K562 (cell line): ENCODE results near the gene AKAIN1. TPM values are rescaled to one million over a fixed set of nuclear protein-coding genes. Genes with fewer than 3 reads are reported as not detected.

Source experiments
- ATAC-seq: fragments of 200-7000 bp; cut with Tn5 transposase; 3 replicates; pipeline ENCODE4 v1.9.1; 2020; ENCODE audit warnings: moderate library complexity
- BruUV-seq: library from RNA; stranded (reverse); fragments of 400-500 nt; replicated peaks from 2 replicates; lab custom pipeline; 2021; lab: Mats Ljungman, UMichigan
- CTCF ChIA-PET: fragments of 300-600 bp; formaldehyde crosslinking; extraction: SDS; loops from one replicate; lab custom pipeline; 2021; ENCODE audit warnings: low intra/inter-chr PET ratio; lab: Yijun Ruan, JAX
- POLR2A ChIA-PET: fragments of 300-600, 350-650 bp; sonication (Branson Sonifier 250); formaldehyde crosslinking; extraction: SDS; loops from one replicate; lab custom pipeline; 2021; ENCODE audit warnings: antibody characterized with exemption, inconsistent platforms; lab: Yijun Ruan, JAX
- DNase-seq, 4 experiments: peaks; one replicate each; pipeline versions ENCODE4 v3.0.0 to v3.0.0-alpha.2; 2011 to 2018; ENCODE audit warnings: low spot score in 3 of 4, mixed read lengths in 3 of 4; ENCODE audit errors: extremely low read depth in 1 of 4
- FAIRE-seq: peaks from 2 replicates; lab custom pipeline; 2011; peaks lifted over from hg19 to GRCh38; lab: Jason Lieb, UNC
- H2AFZ ChIP-seq: 2 replicates; pipeline ENCODE4 v1.6.0; 2011; ENCODE audit warnings: low read depth, low read length, control low read depth, inconsistent platforms
- H3K27ac ChIP-seq: fragments of 200-600 bp; 3 replicates; pipeline ENCODE4 v1.8.0; 2011; ENCODE audit warnings: low read depth, mild to moderate bottlenecking, control low read depth, inconsistent platforms, low read length, moderate library complexity, mixed read lengths; ENCODE audit errors: extremely low read depth
- H3K27me3 ChIP-seq, 2 experiments: fragments of 300-600 bp in 1 of 2; 2 replicates in 1 of 2; 3 replicates in 1 of 2; pipeline versions ENCODE4 v1.6.0 to v1.8.0; 2011; ENCODE audit warnings: inconsistent platforms in 2 of 2, low read length in 2 of 2, mild to moderate bottlenecking in 1 of 2, mixed read lengths in 1 of 2, moderate library complexity in 1 of 2; ENCODE audit not compliant: control insufficient read depth in 2 of 2, insufficient read depth in 2 of 2
- H3K36me3 ChIP-seq: fragments of 300-600 bp; 3 replicates; pipeline ENCODE4 v1.8.0; 2011; ENCODE audit warnings: mild to moderate bottlenecking, low read length, inconsistent platforms; ENCODE audit not compliant: control insufficient read depth, insufficient read depth
- H3K4me1 ChIP-seq, 2 experiments: fragments of 200-600 bp in 1 of 2; replicated peaks in 1 of 2; 2 replicates in 1 of 2; 3 replicates in 1 of 2; pipeline versions ENCODE4 v1.5.1 to v1.8.0; 2011; ENCODE audit warnings: inconsistent platforms in 2 of 2, low read length in 2 of 2, mild to moderate bottlenecking in 1 of 2, mixed read lengths in 1 of 2, moderate library complexity in 1 of 2; ENCODE audit not compliant: control insufficient read depth in 2 of 2, insufficient read depth in 2 of 2
- H3K4me2 ChIP-seq: 2 replicates; pipeline ENCODE4 v1.6.1; 2011; ENCODE audit warnings: low read length, control low read depth, inconsistent platforms, mixed read lengths; ENCODE audit not compliant: insufficient read depth
- H3K4me3 ChIP-seq: fragments of 200-600 bp; sonication (generic), shearing (Covaris generic); 2 replicates; pipeline ENCODE4 v1.5.1; 2016; ENCODE audit warnings: control low read depth, inconsistent platforms
- H3K79me2 ChIP-seq: fragments of 200-600 bp; 3 replicates; pipeline ENCODE4 v1.8.0; 2011; ENCODE audit warnings: low read length, inconsistent platforms; ENCODE audit not compliant: control insufficient read depth, insufficient read depth
- H3K9ac ChIP-seq, 2 experiments: 2 replicates each; pipeline versions ENCODE4 v1.6.0 to v1.6.1; 2011; ENCODE audit warnings: low read depth in 2 of 2, low read length in 2 of 2, control low read depth in 1 of 2, inconsistent platforms in 1 of 2, mild to moderate bottlenecking in 1 of 2, mixed read lengths in 1 of 2; ENCODE audit not compliant: insufficient read depth in 1 of 2
- H3K9me1 ChIP-seq: one replicate; pipeline ENCODE4 v1.6.0; 2011; ENCODE audit warnings: inconsistent platforms, mild to moderate bottlenecking, low read length, moderate library complexity; ENCODE audit not compliant: control insufficient read depth, insufficient read depth
- H3K9me3 ChIP-seq: replicated peaks from 2 replicates; pipeline ENCODE4 v1.5.1; 2011; ENCODE audit warnings: low read depth, low read length, inconsistent platforms; ENCODE audit not compliant: control insufficient read depth, insufficient read depth
- H4K20me1 ChIP-seq: replicated peaks from 2 replicates; pipeline ENCODE4 v1.6.1; 2011; ENCODE audit warnings: low read length, inconsistent platforms, mixed read lengths; ENCODE audit not compliant: control insufficient read depth, insufficient read depth
- CREB1 ChIP-seq, 2 experiments: sonication (generic) in 1 of 2; formaldehyde crosslinking in 1 of 2; IDR thresholded peaks; 2 replicates each; pipeline versions ENCODE4 v1.6.1 to v1.8.0; 2012 to 2022; ENCODE audit warnings: inconsistent platforms in 1 of 2, mild to moderate bottlenecking in 1 of 2, missing genetic modification reagents in 1 of 2, moderate library complexity in 1 of 2
- EGR1 ChIP-seq: fragments of 450-650 bp; conservative IDR thresholded peaks from 2 replicates; pipeline ENCODE4 v1.6.1; 2017; ENCODE audit warnings: mild to moderate bottlenecking
- FOXJ3 ChIP-seq: sonication (generic); formaldehyde crosslinking; IDR thresholded peaks from 2 replicates; pipeline ENCODE4 v1.4.0; 2020; ENCODE audit warnings: mild to moderate bottlenecking, missing genetic modification reagents
- JUND ChIP-seq, 2 experiments: IDR thresholded peaks; 2 replicates in 1 of 2; 3 replicates in 1 of 2; pipeline ENCODE4 v1.6.1; 2011; ENCODE audit warnings: borderline replicate concordance in 2 of 2, low read depth in 2 of 2, low read length in 2 of 2, improper control_type of control experiment in 1 of 2, missing biosample characterization in 1 of 2, missing genetic modification characterization in 1 of 2, missing genetic modification reagents in 1 of 2
- KHSRP ChIP-seq: fragments of 450-650 bp; IDR thresholded peaks from 2 replicates; pipeline ENCODE4 v1.6.1; 2017
- TAF1 ChIP-seq: IDR thresholded peaks from 2 replicates; pipeline ENCODE4 v1.6.1; 2011; ENCODE audit warnings: mild to moderate bottlenecking, low read length, moderate library complexity; ENCODE audit not compliant: insufficient read depth, control insufficient read depth, severe bottlenecking; ENCODE audit errors: extremely low read depth
- WGBS: fragments of 100-300 bp; shearing (Covaris generic); methylation state at CpG from one replicate; pipeline ENCODE4 v1.1.6; 2016; ENCODE audit warnings: low coverage, mixed read lengths; ENCODE audit not compliant: insufficient coverage; ENCODE audit errors: missing lambda C conversion rate; 5-methylcytosine and 5-hydroxymethylcytosine counted together
- in situ Hi-C: fragments of 300-500 bp; cut with MboI; formaldehyde crosslinking; loops from 4 replicates; pipeline ENCODE4 v1.15.0; 2018; ENCODE audit warnings: inconsistent platforms, mixed read lengths
- intact Hi-C: fragments of 100-400 bp; cut with micrococcal nuclease; formaldehyde crosslinking; loops from 2 replicates; pipeline ENCODE4 v1.14.2; 2022
- polyA plus RNA-seq, 8 experiments: library from polyadenylated mRNA; depleted of rRNA in 4 of 8; stranded (reverse) in 5 of 8; unstranded in 3 of 8; fragments of >200 nt; fragmentation: Nextera tagmentation in 2 of 8; fragmentation: Illumina TruSeq in 1 of 8; extraction: Ambion mirVana in 2 of 8; extraction: Trizol in 1 of 8; gene quantifications; 2 replicates each; pipeline versions ENCODE4 v1.2.1 to v1.2.3, GENCODE V29; 2011 to 2014; ENCODE audit warnings: inconsistent platforms in 1 of 8, missing spikeins in 1 of 8
- total RNA-seq, 7 experiments: library from RNA; depleted of rRNA in 6 of 7; stranded (reverse); fragments of >200 nt in 6 of 7; fragmentation: Illumina TruSeq in 2 of 7; extraction: Trizol in 2 of 7; gene quantifications; 2 replicates each; pipeline versions ENCODE4 v1.2.1 to v1.2.3, GENCODE V29; 2011 to 2021; ENCODE audit warnings: low replicate concordance in 1 of 7
- TF ChIP-seq, protein P1 (sequence below): sonication (generic); formaldehyde crosslinking; IDR thresholded peaks from 2 replicates; pipeline ENCODE4 v1.8.0; 2023; ENCODE audit warnings: mild to moderate bottlenecking, missing genetic modification reagents

Gene AKAIN1
- total and polyA plus RNA-seq, 9 of the 15 experiments (the other 6 are each of a cell fraction or from before 2014, with no cell fraction given) = not detected

DNA sequence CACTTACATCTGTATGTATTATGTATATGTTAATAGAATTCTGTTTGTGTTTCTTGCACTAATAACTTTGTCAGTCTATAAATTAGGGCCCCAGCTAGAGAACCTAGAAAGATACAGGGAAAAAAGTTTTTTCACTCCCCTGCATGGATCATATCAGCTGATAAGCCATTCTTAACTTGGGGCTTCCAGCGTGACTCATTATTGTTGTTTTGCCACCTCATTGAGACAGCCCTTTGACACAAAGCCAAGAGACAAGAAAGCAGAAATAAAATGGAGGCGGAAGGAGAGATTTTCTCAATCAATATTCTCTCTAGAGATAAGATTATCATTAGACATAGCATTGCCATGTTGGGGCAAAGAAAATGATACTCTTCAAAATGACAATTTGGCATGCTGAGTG lies 93.4 kb downstream of the AKAIN1 start:
- Histone ChIP-seq H3K9me1 (no peaks in the 10 kb centered on the region), H3K4me3 (no peak overlapping the region), H4K20me1 (no peaks in the 10 kb centered on the region), H3K9me3 (no peaks in the 10 kb centered on the region), H2AFZ (no peak overlapping the region), H3K79me2 (no peaks in the 10 kb centered on the region), H3K36me3 (no peaks in the 10 kb centered on the region), H3K27me3 (no peaks in the 10 kb centered on the region), H3K4me1 (no peaks in the 10 kb centered on the region), H3K27ac (no peak overlapping the region), H3K9ac (no peak overlapping the region), H3K4me2 (no peak overlapping the region)
- in situ Hi-C loops (no loop called here), intact Hi-C loops (no loop called here)
- ChIA-PET POLR2A (no interaction called here), CTCF (no interaction called here)
- DNase-seq (peak in 1 of 4 experiments; percentile 20), FAIRE-seq (no peak), ATAC-seq (no peak)
- TF ChIP-seq CREB1 (IDR thresholded peaks at IDR 0.05) = no peak
- no peak for TF ChIP-seq CREB1 (CRISPR knock-in tag; IDR thresholded peaks at IDR 0.05)
- TF ChIP-seq JUND (IDR thresholded peaks at IDR 0.05; ENCODE audit: borderline replicate concordance, low read depth, low read length) = 0 out of 2 replicates have a peak, but pooled peaks have one; percentile 10
- no peak; the same call in 2 of the 3 replicates for TF ChIP-seq JUND (tag; IDR thresholded peaks at IDR 0.05; ENCODE audit: borderline replicate concordance, low read depth, low read length)
- BruUV-seq = no TSS peak
- 3% methylated on average over 2 of the region's 2 CpGs for WGBS

DNA sequence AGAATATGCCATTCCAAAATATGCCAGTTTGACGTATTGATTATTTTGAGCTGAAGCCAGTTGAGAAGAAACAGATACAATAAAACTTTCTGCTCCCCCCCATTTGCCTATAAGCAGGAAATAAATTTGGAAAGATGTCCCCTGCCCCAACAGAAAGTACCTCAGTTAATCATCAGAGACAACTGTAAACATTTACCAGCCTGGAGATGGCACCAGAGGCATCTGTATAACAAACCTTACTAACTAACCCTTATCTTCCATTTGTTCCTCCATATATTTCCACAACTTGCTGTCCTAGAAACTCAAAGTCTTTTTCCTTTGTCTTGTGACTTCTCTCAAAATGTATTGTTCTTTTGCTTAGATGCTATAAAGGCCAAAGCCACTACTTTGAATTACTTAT lies 93.8 kb downstream of the AKAIN1 start:
- H3K4me3 ChIP-seq = no peak overlapping the region
- ChIA-PET CTCF (no interaction called here), POLR2A (no interaction called here)
- 0% methylated on average over 1 of the region's 1 CpG for WGBS
- intact Hi-C loops = no loop called here
- H2AFZ ChIP-seq = no peak overlapping the region
- no peaks in the 10 kb centered on the region for H3K9me1 ChIP-seq
- TF ChIP-seq EGR1 (no peak), KHSRP (no peak), TAF1 (no peak), FOXJ3 (CRISPR knock-in tag) (no peak)
- TF ChIP-seq, protein P1, sequence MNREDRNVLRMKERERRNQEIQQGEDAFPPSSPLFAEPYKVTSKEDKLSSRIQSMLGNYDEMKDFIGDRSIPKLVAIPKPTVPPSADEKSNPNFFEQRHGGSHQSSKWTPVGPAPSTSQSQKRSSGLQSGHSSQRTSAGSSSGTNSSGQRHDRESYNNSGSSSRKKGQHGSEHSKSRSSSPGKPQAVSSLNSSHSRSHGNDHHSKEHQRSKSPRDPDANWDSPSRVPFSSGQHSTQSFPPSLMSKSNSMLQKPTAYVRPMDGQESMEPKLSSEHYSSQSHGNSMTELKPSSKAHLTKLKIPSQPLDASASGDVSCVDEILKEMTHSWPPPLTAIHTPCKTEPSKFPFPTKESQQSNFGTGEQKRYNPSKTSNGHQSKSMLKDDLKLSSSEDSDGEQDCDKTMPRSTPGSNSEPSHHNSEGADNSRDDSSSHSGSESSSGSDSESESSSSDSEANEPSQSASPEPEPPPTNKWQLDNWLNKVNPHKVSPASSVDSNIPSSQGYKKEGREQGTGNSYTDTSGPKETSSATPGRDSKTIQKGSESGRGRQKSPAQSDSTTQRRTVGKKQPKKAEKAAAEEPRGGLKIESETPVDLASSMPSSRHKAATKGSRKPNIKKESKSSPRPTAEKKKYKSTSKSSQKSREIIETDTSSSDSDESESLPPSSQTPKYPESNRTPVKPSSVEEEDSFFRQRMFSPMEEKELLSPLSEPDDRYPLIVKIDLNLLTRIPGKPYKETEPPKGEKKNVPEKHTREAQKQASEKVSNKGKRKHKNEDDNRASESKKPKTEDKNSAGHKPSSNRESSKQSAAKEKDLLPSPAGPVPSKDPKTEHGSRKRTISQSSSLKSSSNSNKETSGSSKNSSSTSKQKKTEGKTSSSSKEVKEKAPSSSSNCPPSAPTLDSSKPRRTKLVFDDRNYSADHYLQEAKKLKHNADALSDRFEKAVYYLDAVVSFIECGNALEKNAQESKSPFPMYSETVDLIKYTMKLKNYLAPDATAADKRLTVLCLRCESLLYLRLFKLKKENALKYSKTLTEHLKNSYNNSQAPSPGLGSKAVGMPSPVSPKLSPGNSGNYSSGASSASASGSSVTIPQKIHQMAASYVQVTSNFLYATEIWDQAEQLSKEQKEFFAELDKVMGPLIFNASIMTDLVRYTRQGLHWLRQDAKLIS (CRISPR knock-in tag) = no peak
- no peak overlapping the region for H3K9ac ChIP-seq
- FAIRE-seq (no peak), DNase-seq (no peak), ATAC-seq (no peak)
- H4K20me1 ChIP-seq = no peaks in the 10 kb centered on the region
- no peaks in the 10 kb centered on the region for H3K9me3 ChIP-seq
- no peak overlapping the region for H3K27ac ChIP-seq
- H3K27me3 ChIP-seq = no peaks in the 10 kb centered on the region
- H3K79me2 ChIP-seq = no peaks in the 10 kb centered on the region
- in situ Hi-C loops = no loop called here
- BruUV-seq = no TSS peak
- no peaks in the 10 kb centered on the region for H3K4me1 ChIP-seq
- no peaks in the 10 kb centered on the region for H3K36me3 ChIP-seq
- no peak overlapping the region for H3K4me2 ChIP-seq
